K562 (cell line): ENCODE results near the gene ACER3. TPM values are rescaled to one million over a fixed set of nuclear protein-coding genes. Genes with fewer than 3 reads are reported as not detected.
"Not testable (repeated sequence)": the region's sequence is repeated elsewhere in the genome, so short reads cannot be mapped to it uniquely, and the experiment has no call there.

Source experiments
- ATAC-seq: fragments of 200-7000 bp; cut with Tn5 transposase; 3 replicates; pipeline ENCODE4 v1.9.1; 2020; ENCODE audit warnings: moderate library complexity
- BruUV-seq: library from RNA; stranded (reverse); fragments of 400-500 nt; replicated peaks from 2 replicates; lab custom pipeline; 2021; lab: Mats Ljungman, UMichigan
- CTCF ChIA-PET: fragments of 300-600 bp; formaldehyde crosslinking; extraction: SDS; loops from one replicate; lab custom pipeline; 2021; ENCODE audit warnings: low intra/inter-chr PET ratio; lab: Yijun Ruan, JAX
- POLR2A ChIA-PET: fragments of 300-600, 350-650 bp; sonication (Branson Sonifier 250); formaldehyde crosslinking; extraction: SDS; loops from one replicate; lab custom pipeline; 2021; ENCODE audit warnings: antibody characterized with exemption, inconsistent platforms; lab: Yijun Ruan, JAX
- DNase-seq, 4 experiments: peaks; one replicate each; pipeline versions ENCODE4 v3.0.0 to v3.0.0-alpha.2; 2011 to 2018; ENCODE audit warnings: low spot score in 3 of 4, mixed read lengths in 3 of 4; ENCODE audit errors: extremely low read depth in 1 of 4
- FAIRE-seq: peaks from 2 replicates; lab custom pipeline; 2011; peaks lifted over from hg19 to GRCh38; lab: Jason Lieb, UNC
- H2AFZ ChIP-seq: 2 replicates; pipeline ENCODE4 v1.6.0; 2011; ENCODE audit warnings: low read depth, low read length, control low read depth, inconsistent platforms
- H3K27ac ChIP-seq: fragments of 200-600 bp; 3 replicates; pipeline ENCODE4 v1.8.0; 2011; ENCODE audit warnings: low read depth, mild to moderate bottlenecking, control low read depth, inconsistent platforms, low read length, moderate library complexity, mixed read lengths; ENCODE audit errors: extremely low read depth
- H3K27me3 ChIP-seq, 2 experiments: fragments of 300-600 bp in 1 of 2; 2 replicates in 1 of 2; 3 replicates in 1 of 2; pipeline versions ENCODE4 v1.6.0 to v1.8.0; 2011; ENCODE audit warnings: inconsistent platforms in 2 of 2, low read length in 2 of 2, mild to moderate bottlenecking in 1 of 2, mixed read lengths in 1 of 2, moderate library complexity in 1 of 2; ENCODE audit not compliant: control insufficient read depth in 2 of 2, insufficient read depth in 2 of 2
- H3K36me3 ChIP-seq: fragments of 300-600 bp; 3 replicates; pipeline ENCODE4 v1.8.0; 2011; ENCODE audit warnings: mild to moderate bottlenecking, low read length, inconsistent platforms; ENCODE audit not compliant: control insufficient read depth, insufficient read depth
- H3K4me1 ChIP-seq, 2 experiments: fragments of 200-600 bp in 1 of 2; replicated peaks in 1 of 2; 2 replicates in 1 of 2; 3 replicates in 1 of 2; pipeline versions ENCODE4 v1.5.1 to v1.8.0; 2011; ENCODE audit warnings: inconsistent platforms in 2 of 2, low read length in 2 of 2, mild to moderate bottlenecking in 1 of 2, mixed read lengths in 1 of 2, moderate library complexity in 1 of 2; ENCODE audit not compliant: control insufficient read depth in 2 of 2, insufficient read depth in 2 of 2
- H3K4me2 ChIP-seq: 2 replicates; pipeline ENCODE4 v1.6.1; 2011; ENCODE audit warnings: low read length, control low read depth, inconsistent platforms, mixed read lengths; ENCODE audit not compliant: insufficient read depth
- H3K4me3 ChIP-seq: fragments of 200-600 bp; sonication (generic), shearing (Covaris generic); 2 replicates; pipeline ENCODE4 v1.5.1; 2016; ENCODE audit warnings: control low read depth, inconsistent platforms
- H3K79me2 ChIP-seq: fragments of 200-600 bp; 3 replicates; pipeline ENCODE4 v1.8.0; 2011; ENCODE audit warnings: low read length, inconsistent platforms; ENCODE audit not compliant: control insufficient read depth, insufficient read depth
- H3K9ac ChIP-seq, 2 experiments: 2 replicates each; pipeline versions ENCODE4 v1.6.0 to v1.6.1; 2011; ENCODE audit warnings: low read depth in 2 of 2, low read length in 2 of 2, control low read depth in 1 of 2, inconsistent platforms in 1 of 2, mild to moderate bottlenecking in 1 of 2, mixed read lengths in 1 of 2; ENCODE audit not compliant: insufficient read depth in 1 of 2
- H3K9me1 ChIP-seq: one replicate; pipeline ENCODE4 v1.6.0; 2011; ENCODE audit warnings: inconsistent platforms, mild to moderate bottlenecking, low read length, moderate library complexity; ENCODE audit not compliant: control insufficient read depth, insufficient read depth
- H3K9me3 ChIP-seq: replicated peaks from 2 replicates; pipeline ENCODE4 v1.5.1; 2011; ENCODE audit warnings: low read depth, low read length, inconsistent platforms; ENCODE audit not compliant: control insufficient read depth, insufficient read depth
- H4K20me1 ChIP-seq: replicated peaks from 2 replicates; pipeline ENCODE4 v1.6.1; 2011; ENCODE audit warnings: low read length, inconsistent platforms, mixed read lengths; ENCODE audit not compliant: control insufficient read depth, insufficient read depth
- RBM25 ChIP-seq: fragments of 200-400 bp; formaldehyde crosslinking; IDR thresholded peaks from 2 replicates; pipeline ENCODE4 v1.6.1; 2018; ENCODE audit warnings: low read length, low read depth, moderate library complexity; ENCODE audit not compliant: severe bottlenecking
- ZBTB11 ChIP-seq, 3 experiments: fragments of 200-800 bp in 1 of 3; fragments of 250-450 bp in 1 of 3; fragments of 450-650 bp in 1 of 3; sonication (Bioruptor Pico) in 1 of 3; sonication (Bioruptor generic) in 1 of 3; formaldehyde crosslinking in 1 of 3; IDR thresholded peaks; 2 replicates each; pipeline versions ENCODE4 v1.6.1 to v1.8.0; 2016 to 2022; ENCODE audit warnings: mild to moderate bottlenecking in 2 of 3, missing genetic modification characterization in 2 of 3, missing compliant biosample characterization in 1 of 3, moderate library complexity in 1 of 3
- ZNF121 ChIP-seq: sonication (generic); formaldehyde crosslinking; conservative IDR thresholded peaks from 2 replicates; pipeline ENCODE4 v1.8.0; 2022; ENCODE audit warnings: missing genetic modification reagents
- WGBS: fragments of 100-300 bp; shearing (Covaris generic); methylation state at CpG from one replicate; pipeline ENCODE4 v1.1.6; 2016; ENCODE audit warnings: low coverage, mixed read lengths; ENCODE audit not compliant: insufficient coverage; ENCODE audit errors: missing lambda C conversion rate; 5-methylcytosine and 5-hydroxymethylcytosine counted together
- in situ Hi-C: fragments of 300-500 bp; cut with MboI; formaldehyde crosslinking; loops from 4 replicates; pipeline ENCODE4 v1.15.0; 2018; ENCODE audit warnings: inconsistent platforms, mixed read lengths
- intact Hi-C: fragments of 100-400 bp; cut with micrococcal nuclease; formaldehyde crosslinking; loops from 2 replicates; pipeline ENCODE4 v1.14.2; 2022
- polyA plus RNA-seq, 8 experiments: library from polyadenylated mRNA; depleted of rRNA in 4 of 8; stranded (reverse) in 5 of 8; unstranded in 3 of 8; fragments of >200 nt; fragmentation: Nextera tagmentation in 2 of 8; fragmentation: Illumina TruSeq in 1 of 8; extraction: Ambion mirVana in 2 of 8; extraction: Trizol in 1 of 8; gene quantifications; 2 replicates each; pipeline versions ENCODE4 v1.2.1 to v1.2.3, GENCODE V29; 2011 to 2014; ENCODE audit warnings: inconsistent platforms in 1 of 8, missing spikeins in 1 of 8
- total RNA-seq, 7 experiments: library from RNA; depleted of rRNA in 6 of 7; stranded (reverse); fragments of >200 nt in 6 of 7; fragmentation: Illumina TruSeq in 2 of 7; extraction: Trizol in 2 of 7; gene quantifications; 2 replicates each; pipeline versions ENCODE4 v1.2.1 to v1.2.3, GENCODE V29; 2011 to 2021; ENCODE audit warnings: low replicate concordance in 1 of 7

The ACER3 gene
- total and polyA plus RNA-seq, 9 of the 15 experiments (the other 6 are each of a cell fraction or from before 2014, with no cell fraction given) = 2.0 to 23.8 (median 9.5) TPM

GRCh38 chr11:76861490-76861953 is 804 bp downstream of the ACER3 start (continued):
- TF ChIP-seq ZBTB11 (CRISPR knock-in tag; IDR thresholded peaks at IDR 0.05) = no peak
- TF ChIP-seq, all 486 proteins: peak for 3

GRCh38 chr11:76862794-76863193 is 2.1 kb downstream of the ACER3 start:
- H3K4me3 ChIP-seq, H3K9me3 ChIP-seq, DNase-seq, ATAC-seq, H2AFZ ChIP-seq: not testable (repeated sequence)
- WGBS = 77% methylated on average over 2 of the region's 2 CpGs
- peak; percentile 92 for TF ChIP-seq ZNF121 (CRISPR knock-in tag)
- TF ChIP-seq RBM25 = peak; percentile 57
- TF ChIP-seq, all 486 proteins: peak for 2; not testable (repeated sequence) for 484
- FAIRE-seq, H3K4me2 ChIP-seq, in situ Hi-C loops, H4K20me1 ChIP-seq, H3K9me1 ChIP-seq, BruUV-seq, H3K36me3 ChIP-seq, H3K9ac ChIP-seq, H3K27me3 ChIP-seq, H3K27ac ChIP-seq, CTCF ChIA-PET, intact Hi-C loops: not testable (repeated sequence)
- POLR2A ChIA-PET = interaction anchor here (0.6 to 4.3 kb wide), 7 partner anchors 8 to 139 kb away, joined by 3 to 12 read pairs (median 3); no protein-coding TSS in a partner anchor
- peaks cover 27% of the 10 kb centered on the region for H3K79me2 ChIP-seq
- peaks cover 16 to 23% of the 10 kb centered on the region in 2 experiments; a peak in 4 of 5 replicates for H3K4me1 ChIP-seq
